Measurements from ENCODE around the gene GAK. TPM values are rescaled to one million over a fixed set of nuclear protein-coding genes. Genes with fewer than 3 reads are reported as not detected.
A peak's percentile ranks its signal among the peaks of the same experiment; 100 is the strongest.

GAK gene
- total and polyA plus RNA-seq, 2 donors from 2014 or later: 92.0 to 124 TPM

GRCh38 chr4:974668-975067 lies 42.6 kb upstream of the GAK start:
- no peak for FAIRE-seq

GRCh38 chr4:973431-974397 lies 41.6 kb upstream of the GAK start, which contains the start of gene DGKQ:
DGKQ (minus strand) TSS chr4:973569; CDS start chr4:973482, 87 bp downstream.
- H3K27ac ChIP-seq (ENCODE audit: low read depth in 2 of 2, low read length in 2 of 2): no peak within 1 kb of the TSS
- no peaks in the 10 kb centered on the region for H3K9me3 ChIP-seq (ENCODE audit: control insufficient read depth in 2 of 3, insufficient read depth in 1 of 3, low read length in 3 of 3)
- intact Hi-C loops (cut with DNase I): no loop called here
- peak within 1 kb of the TSS in 2 of 3 donors; percentile 45 to 60 for H3K4me3 ChIP-seq (ENCODE audit: low read length in 3 of 3)
- H3K4me1 ChIP-seq (ENCODE audit: control insufficient read depth in 2 of 3, insufficient read depth in 2 of 3, low read depth in 1 of 3, low read length in 3 of 3): peaks cover 0 to 18% (median 5%) of the 10 kb centered on the region in 3 donors
- DNase-seq (peak; percentile 84 to 96 (median 93)), FAIRE-seq (no peak)
- H3K36me3 ChIP-seq (ENCODE audit: control insufficient read depth in 2 of 3, insufficient read depth in 3 of 3, low read length in 3 of 3): no peaks in the 10 kb centered on the region
- H3K9ac ChIP-seq (ENCODE audit: low read length in 3 of 3): no peak within 1 kb of the TSS
- H3K27me3 ChIP-seq (ENCODE audit: control insufficient read depth, insufficient read depth, low read length): no peaks in the 10 kb centered on the region
- no peak for TF ChIP-seq CTCF (IDR thresholded peaks at IDR 0.05; ENCODE audit: borderline replicate concordance, extremely low read depth, insufficient read depth)

More at GRCh38 chr4:974668-975067, 42.6 kb upstream of the GAK start:
- Histone ChIP-seq H3K4me1 (ENCODE audit: control insufficient read depth in 2 of 3, insufficient read depth in 2 of 3, low read depth in 1 of 3, low read length in 3 of 3) (peaks cover 0 to 18% (median 5%) of the 10 kb centered on the region in 3 donors), H3K27me3 (ENCODE audit: control insufficient read depth, insufficient read depth, low read length) (no peaks in the 10 kb centered on the region), H3K27ac (ENCODE audit: low read depth in 2 of 2, low read length in 2 of 2) (no peak overlapping the region), H3K9ac (ENCODE audit: low read length in 3 of 3) (no peak overlapping the region), H3K9me3 (ENCODE audit: control insufficient read depth in 2 of 3, insufficient read depth in 1 of 3, low read length in 3 of 3) (no peaks in the 10 kb centered on the region), H3K36me3 (ENCODE audit: control insufficient read depth in 2 of 3, insufficient read depth in 3 of 3, low read length in 3 of 3) (no peaks in the 10 kb centered on the region), H3K4me3 (ENCODE audit: low read length in 3 of 3) (no peak overlapping the region)
- DNase-seq: no peak
- no peak for TF ChIP-seq CTCF (IDR thresholded peaks at IDR 0.05; ENCODE audit: borderline replicate concordance, extremely low read depth, insufficient read depth)
- intact Hi-C loops (cut with DNase I): no loop called here

GRCh38 chr4:972651-973424 lies 40.7 kb upstream of the GAK start:
- peak overlapping the region in 2 of 3 donors; percentile 45 to 60 for H3K4me3 ChIP-seq (ENCODE audit: low read length in 3 of 3)
- no peak overlapping the region for H3K9ac ChIP-seq (ENCODE audit: low read length in 3 of 3)
- intact Hi-C loops (cut with DNase I): no loop called here
- H3K36me3 ChIP-seq (ENCODE audit: control insufficient read depth in 2 of 3, insufficient read depth in 3 of 3, low read length in 3 of 3): no peaks in the 10 kb centered on the region
- H3K27ac ChIP-seq (ENCODE audit: low read depth in 2 of 2, low read length in 2 of 2): no peak overlapping the region
- peaks cover 0 to 21% (median 5%) of the 10 kb centered on the region in 3 donors for H3K4me1 ChIP-seq (ENCODE audit: control insufficient read depth in 2 of 3, insufficient read depth in 2 of 3, low read depth in 1 of 3, low read length in 3 of 3)
- peak in 4 of 5 donors; percentile 33 to 86 (median 56) for DNase-seq
- H3K27me3 ChIP-seq (ENCODE audit: control insufficient read depth, insufficient read depth, low read length): no peaks in the 10 kb centered on the region
- no peak for TF ChIP-seq CTCF (IDR thresholded peaks at IDR 0.05; ENCODE audit: borderline replicate concordance, extremely low read depth, insufficient read depth)
- no peak for FAIRE-seq
- no peaks in the 10 kb centered on the region for H3K9me3 ChIP-seq (ENCODE audit: control insufficient read depth in 2 of 3, insufficient read depth in 1 of 3, low read length in 3 of 3)
